Kidney tubule cell (primary cell): ENCODE results near the gene UPK3A.
"Not testable (repeated sequence)": the region's sequence is repeated elsewhere in the genome, so short reads cannot be mapped to it uniquely, and the experiment has no call there.

Experiments
- DNase-seq: peaks from one replicate; pipeline ENCODE4 v3.0.0-alpha.2; 2018; ENCODE audit warnings: low spot score

UPK3A gene

GRCh38 chr22:45309422-45310227 lies 24.9 kb downstream of the UPK3A start, which contains the start of gene FAM118A:
Gene FAM118A, plus strand, starts transcription at chr22:45309934. Its CDS starts 12,446 bp downstream, at chr22:45322380.
- DNase-seq, result peak; percentile 93

GRCh38 chr22:45310331-45310976 lies 25.7 kb downstream of the UPK3A start:
- DNase-seq, result no peak

GRCh38 chr22:45310977-45311531 lies 26.3 kb downstream of the UPK3A start:
- no peak for DNase-seq

- no peak for DNase-seq
Observed at GRCh38 chr22:45312415-45312814, 27.7 kb downstream of the UPK3A start.

- DNase-seq, result no peak
Observed at GRCh38 chr22:45312856-45313255, 28.1 kb downstream of the UPK3A start.

GRCh38 chr22:45314054-45314721 lies 29.4 kb downstream of the UPK3A start:
- DNase-seq, result no peak

GRCh38 chr22:45314786-45315185 lies 30.0 kb downstream of the UPK3A start:
- no peak for DNase-seq

GRCh38 chr22:45316796-45317526 lies 32.2 kb downstream of the UPK3A start:
- no peak for DNase-seq

GRCh38 chr22:45317551-45318167 lies 32.9 kb downstream of the UPK3A start:
- DNase-seq, result peak; percentile 39

GRCh38 chr22:45318168-45318557 lies 33.4 kb downstream of the UPK3A start:
- DNase-seq, result peak; percentile 54

GRCh38 chr22:45318558-45319323 lies 34.0 kb downstream of the UPK3A start:
- peak; percentile 4 for DNase-seq

GRCh38 chr22:45319324-45319685 lies 34.6 kb downstream of the UPK3A start:
- no peak for DNase-seq

- no peak for DNase-seq
Observed at GRCh38 chr22:45320357-45320976, 35.7 kb downstream of the UPK3A start.

GRCh38 chr22:45321827-45322226 lies 37.1 kb downstream of the UPK3A start:
- no peak for DNase-seq

GRCh38 chr22:45322873-45323525 lies 38.2 kb downstream of the UPK3A start:
- no peak for DNase-seq

GRCh38 chr22:45323695-45324094 lies 38.9 kb downstream of the UPK3A start:
- no peak for DNase-seq

- DNase-seq, result no peak
Observed at GRCh38 chr22:45324311-45324711, 39.6 kb downstream of the UPK3A start.

GRCh38 chr22:45328261-45328660 lies 43.5 kb downstream of the UPK3A start:
- not testable (repeated sequence) for DNase-seq

- DNase-seq, result no peak
Observed at GRCh38 chr22:45328822-45329529, 44.2 kb downstream of the UPK3A start.
